GM21825 (cell line): ENCODE results near the gene BCL2L12.
A peak's percentile ranks its signal among the peaks of the same experiment; 100 is the strongest.
"Not testable (repeated sequence)": the region's sequence is repeated elsewhere in the genome, so short reads cannot be mapped to it uniquely, and the experiment has no call there.

Experiments
- ATAC-seq: cut with Tn5 transposase; IDR thresholded peaks from one replicate; pipeline ENCODE4 v1.9.1; 2021; ENCODE audit warnings: mild to moderate bottlenecking, moderate library complexity; ENCODE audit not compliant: unreplicated experiment

BCL2L12 gene

GRCh38 chr19:49665351-49666119 is at the start of gene BCL2L12, which contains the start of gene IRF3:
TSS of gene BCL2L12 (plus strand) at chr19:49665933. CDS start at chr19:49666693, 760 bp downstream.
TSS of gene IRF3 (minus strand) at chr19:49665857. CDS start at chr19:49664838, 1,019 bp downstream.
- peak; percentile 74 for ATAC-seq

- no peak for ATAC-seq
These were observed 49.2 kb upstream of the BCL2L12 start for GRCh38 chr19:49616532-49616931.

GRCh38 chr19:49616945-49617344 is 48.8 kb upstream of the BCL2L12 start:
- no peak for ATAC-seq

GRCh38 chr19:49617860-49618259 is 47.9 kb upstream of the BCL2L12 start:
- ATAC-seq: not testable (repeated sequence)

GRCh38 chr19:49624967-49625910 is 40.5 kb upstream of the BCL2L12 start:
- no peak for ATAC-seq

- no peak for ATAC-seq
These were observed 39.5 kb upstream of the BCL2L12 start for GRCh38 chr19:49626226-49626625.

- no peak for ATAC-seq
These were observed 36.1 kb upstream of the BCL2L12 start for GRCh38 chr19:49629659-49630058.

- no peak for ATAC-seq
These were observed 34.6 kb upstream of the BCL2L12 start for GRCh38 chr19:49631014-49631588.

GRCh38 chr19:49631610-49632192 is 34.0 kb upstream of the BCL2L12 start:
- no peak for ATAC-seq

GRCh38 chr19:49632576-49632975 is 33.2 kb upstream of the BCL2L12 start:
- no peak for ATAC-seq

- ATAC-seq: not testable (repeated sequence)
These were observed 32.5 kb upstream of the BCL2L12 start for GRCh38 chr19:49633273-49633672.

GRCh38 chr19:49635530-49636232 is 30.1 kb upstream of the BCL2L12 start:
- ATAC-seq: no peak

GRCh38 chr19:49636233-49636932 is 29.4 kb upstream of the BCL2L12 start:
- no peak for ATAC-seq

GRCh38 chr19:49637821-49638738 is 27.7 kb upstream of the BCL2L12 start:
- ATAC-seq: no peak

- ATAC-seq: no peak
These were observed 26.2 kb upstream of the BCL2L12 start for GRCh38 chr19:49639401-49640112.

GRCh38 chr19:49640113-49640898 is 25.4 kb upstream of the BCL2L12 start, which contains the start of gene RRAS:
TSS of gene RRAS (minus strand) at chr19:49640143. CDS start at chr19:49640098, 45 bp downstream.
- ATAC-seq: peak; percentile 52
